Ishikawa (cell line): Measurements from ENCODE around the gene ARID2.

Source experiments
- CEBPB ChIP-seq: IDR thresholded peaks from 2 replicates; pipeline ENCODE4 v1.6.1; 2012
- NFIC ChIP-seq: IDR thresholded peaks from 2 replicates; pipeline ENCODE4 v1.6.1; 2012
- TF ChIP-seq, protein P1 (sequence below): IDR thresholded peaks from 2 replicates; pipeline ENCODE4 v1.6.1; 2012
- TF ChIP-seq, protein P2 (sequence below): IDR thresholded peaks from 2 replicates; pipeline ENCODE4 v1.6.1; 2012

DNA sequence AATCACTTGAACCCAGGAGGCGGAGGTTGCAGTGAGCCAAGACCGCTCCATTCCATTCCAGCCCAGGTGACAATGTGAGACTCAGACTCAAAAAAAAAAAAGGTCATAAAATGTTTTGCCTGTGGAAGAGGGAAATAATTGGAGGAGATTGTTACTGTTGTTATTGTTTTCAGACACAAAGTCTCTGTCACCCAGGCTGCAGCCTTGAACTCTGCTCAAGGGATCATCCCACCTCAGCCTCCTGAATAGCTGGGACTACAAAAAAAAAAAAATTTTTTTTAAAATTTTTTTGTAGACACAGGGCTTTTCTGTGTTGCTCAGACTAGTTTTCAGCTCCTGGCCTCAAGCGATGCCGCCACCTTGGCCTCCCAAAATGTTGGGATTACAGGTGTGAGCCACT, 33.9 kb downstream of the ARID2 start:
- no peak for TF ChIP-seq CEBPB
- TF ChIP-seq, protein P1, sequence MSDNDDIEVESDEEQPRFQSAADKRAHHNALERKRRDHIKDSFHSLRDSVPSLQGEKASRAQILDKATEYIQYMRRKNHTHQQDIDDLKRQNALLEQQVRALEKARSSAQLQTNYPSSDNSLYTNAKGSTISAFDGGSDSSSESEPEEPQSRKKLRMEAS, result no peak
- TF ChIP-seq, protein P2, sequence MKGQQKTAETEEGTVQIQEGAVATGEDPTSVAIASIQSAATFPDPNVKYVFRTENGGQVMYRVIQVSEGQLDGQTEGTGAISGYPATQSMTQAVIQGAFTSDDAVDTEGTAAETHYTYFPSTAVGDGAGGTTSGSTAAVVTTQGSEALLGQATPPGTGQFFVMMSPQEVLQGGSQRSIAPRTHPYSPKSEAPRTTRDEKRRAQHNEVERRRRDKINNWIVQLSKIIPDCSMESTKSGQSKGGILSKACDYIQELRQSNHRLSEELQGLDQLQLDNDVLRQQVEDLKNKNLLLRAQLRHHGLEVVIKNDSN, result no peak
- no peak for TF ChIP-seq NFIC
